Keratinocyte (primary cell): ENCODE results near the gene LDLRAP1.

Source experiments
- CTCF ChIP-seq, 3 experiments: IDR thresholded peaks in 1 of 3; conservative IDR thresholded peaks in 1 of 3; optimal IDR thresholded peaks in 1 of 3; 2 replicates in 2 of 3; 3 replicates in 1 of 3; pipeline versions ENCODE3 to v1.5.1; 2011; ENCODE audit warnings: low read length in 3 of 3, mild to moderate bottlenecking in 3 of 3, moderate library complexity in 2 of 3, control low read depth in 1 of 3, inconsistent platforms in 1 of 3; ENCODE audit not compliant: insufficient read depth in 2 of 3; ENCODE audit errors: extremely low read depth in 1 of 3
- EZH2 ChIP-seq: IDR thresholded peaks from one replicate; pipeline ENCODE4 v1.6.1; 2012; ENCODE audit warnings: inconsistent platforms, mild to moderate bottlenecking, low read length, moderate library complexity

- TF ChIP-seq CTCF (optimal IDR thresholded peaks at IDR 0.05 in 1 of 3, IDR thresholded peaks at IDR 0.05 in 1 of 3, conservative IDR thresholded peaks at IDR 0.05 in 1 of 3; ENCODE audit: extremely low read depth in 1 of 3, insufficient read depth in 2 of 3, low read length in 3 of 3) (no peak), EZH2 (no peak)
Measured at GRCh38 chr1:25531082-25531461, 12.3 kb upstream of the LDLRAP1 start.
